ENCODE results near the gene CEP290. TPM values are rescaled to one million over a fixed set of nuclear protein-coding genes. Genes with fewer than 3 reads are reported as not detected.

CEP290 gene
- total RNA-seq, 2 donors from 2014 or later: 17.8 to 21.4 TPM

DNA sequence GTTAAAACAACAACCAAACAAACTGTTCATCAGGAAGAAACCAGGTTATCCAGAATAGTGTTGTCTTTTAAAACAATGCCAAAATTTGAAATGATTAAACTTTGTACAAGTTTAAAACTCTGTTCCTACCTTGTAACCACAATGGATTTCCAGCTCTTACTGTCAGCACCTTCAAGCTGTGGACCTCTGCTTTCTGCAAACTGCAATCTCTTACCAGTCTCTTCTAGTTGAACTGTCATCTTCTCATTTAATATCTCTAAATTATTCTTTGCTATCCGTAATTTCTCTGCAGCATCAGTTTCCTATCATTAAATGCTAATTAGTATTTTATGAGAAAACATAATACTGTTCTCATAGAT is 83.2 kb downstream of the CEP290 start:
- no peaks in the 10 kb centered on the region for H3K4me1 ChIP-seq (ENCODE audit: control insufficient read depth in 1 of 2, low read depth in 2 of 2)
- H3K4me3 ChIP-seq: no peak overlapping the region
- TF ChIP-seq, protein P1, sequence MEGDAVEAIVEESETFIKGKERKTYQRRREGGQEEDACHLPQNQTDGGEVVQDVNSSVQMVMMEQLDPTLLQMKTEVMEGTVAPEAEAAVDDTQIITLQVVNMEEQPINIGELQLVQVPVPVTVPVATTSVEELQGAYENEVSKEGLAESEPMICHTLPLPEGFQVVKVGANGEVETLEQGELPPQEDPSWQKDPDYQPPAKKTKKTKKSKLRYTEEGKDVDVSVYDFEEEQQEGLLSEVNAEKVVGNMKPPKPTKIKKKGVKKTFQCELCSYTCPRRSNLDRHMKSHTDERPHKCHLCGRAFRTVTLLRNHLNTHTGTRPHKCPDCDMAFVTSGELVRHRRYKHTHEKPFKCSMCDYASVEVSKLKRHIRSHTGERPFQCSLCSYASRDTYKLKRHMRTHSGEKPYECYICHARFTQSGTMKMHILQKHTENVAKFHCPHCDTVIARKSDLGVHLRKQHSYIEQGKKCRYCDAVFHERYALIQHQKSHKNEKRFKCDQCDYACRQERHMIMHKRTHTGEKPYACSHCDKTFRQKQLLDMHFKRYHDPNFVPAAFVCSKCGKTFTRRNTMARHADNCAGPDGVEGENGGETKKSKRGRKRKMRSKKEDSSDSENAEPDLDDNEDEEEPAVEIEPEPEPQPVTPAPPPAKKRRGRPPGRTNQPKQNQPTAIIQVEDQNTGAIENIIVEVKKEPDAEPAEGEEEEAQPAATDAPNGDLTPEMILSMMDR (IDR thresholded peaks at IDR 0.05): no peak
- no peak overlapping the region for H3K27ac ChIP-seq
- H3K27me3 ChIP-seq (replicated peaks; ENCODE audit: insufficient read depth): no peaks in the 10 kb centered on the region
- ATAC-seq (ENCODE audit: insufficient number of reproducible peaks, low FRiP score, low read depth): no peak
- no peaks in the 10 kb centered on the region for H3K9me3 ChIP-seq
- H3K36me3 ChIP-seq: no peaks in the 10 kb centered on the region
- DNase-seq (ENCODE audit: low spot score): no peak

DNA sequence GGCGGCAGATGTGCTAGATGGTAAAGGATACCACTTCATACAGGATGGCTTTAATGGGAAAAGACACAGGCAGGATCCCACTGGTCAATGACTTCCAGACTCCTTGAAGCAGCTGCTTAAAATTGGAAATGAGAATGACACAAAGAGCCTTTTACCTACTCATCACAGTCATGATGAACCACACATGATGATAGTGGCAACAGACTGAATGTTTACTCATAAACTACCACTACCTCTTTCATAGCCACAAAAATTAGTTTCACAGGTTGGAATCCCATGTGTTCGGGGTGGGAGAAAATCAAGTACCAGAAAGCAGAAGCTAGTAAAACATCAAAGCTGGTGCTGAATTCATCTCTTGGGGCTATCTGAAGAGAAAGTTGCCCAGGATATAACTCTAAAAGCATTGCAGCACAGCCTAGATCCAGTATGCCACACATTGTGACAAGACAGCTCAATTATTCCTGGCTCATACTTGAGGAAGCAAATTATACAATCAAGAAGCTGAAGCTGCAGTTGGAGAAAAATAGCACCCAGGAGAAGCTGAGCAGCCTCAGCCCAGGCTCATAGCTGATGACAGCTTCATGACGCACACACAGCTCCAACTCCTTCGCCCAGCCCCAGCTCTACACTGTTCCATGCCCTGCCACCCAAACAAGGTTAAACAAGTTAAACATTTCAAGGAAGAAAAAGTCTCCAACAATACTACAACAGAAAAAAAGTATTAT is 83.7 kb downstream of the CEP290 start:
- H3K27me3 ChIP-seq (replicated peaks; ENCODE audit: insufficient read depth): no peaks in the 10 kb centered on the region
- ATAC-seq (ENCODE audit: insufficient number of reproducible peaks, low FRiP score, low read depth) (no peak), DNase-seq (ENCODE audit: low spot score) (no peak)
- H3K27ac ChIP-seq: no peak overlapping the region
- H3K4me3 ChIP-seq: no peak overlapping the region
- H3K9me3 ChIP-seq: no peaks in the 10 kb centered on the region
- H3K4me1 ChIP-seq (ENCODE audit: control insufficient read depth in 1 of 2, low read depth in 2 of 2): no peaks in the 10 kb centered on the region
- TF ChIP-seq, protein P1 (IDR thresholded peaks at IDR 0.05): no peak
- H3K36me3 ChIP-seq: no peaks in the 10 kb centered on the region

DNA sequence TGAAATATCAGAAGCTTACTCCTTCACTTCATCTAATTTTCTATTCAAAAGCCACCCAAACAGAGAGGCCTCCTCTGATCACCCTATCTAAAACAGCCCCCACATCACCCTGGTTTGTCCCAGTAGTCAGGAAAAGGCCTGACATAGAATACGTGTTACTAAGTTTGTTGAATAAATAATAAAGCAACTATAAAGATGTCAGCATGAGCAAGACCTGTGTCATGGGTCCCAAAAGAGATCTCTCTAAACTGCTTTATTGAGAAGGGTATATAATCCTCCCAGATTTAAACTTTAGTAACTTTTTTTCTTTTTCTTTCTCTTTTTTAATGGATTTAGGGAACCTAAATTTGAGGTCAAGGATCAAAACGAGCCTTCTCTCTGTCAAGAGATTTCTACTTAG is 85.3 kb downstream of the CEP290 start:
- TF ChIP-seq, protein P1 (IDR thresholded peaks at IDR 0.05): no peak
- H3K27ac ChIP-seq: no peak overlapping the region
- ATAC-seq (ENCODE audit: insufficient number of reproducible peaks, low FRiP score, low read depth): no peak
- H3K9me3 ChIP-seq: no peaks in the 10 kb centered on the region
- no peak for DNase-seq (ENCODE audit: low spot score)
- no peaks in the 10 kb centered on the region for H3K36me3 ChIP-seq
- no peak overlapping the region for H3K4me3 ChIP-seq
- no peaks in the 10 kb centered on the region for H3K27me3 ChIP-seq (replicated peaks; ENCODE audit: insufficient read depth)
- no peaks in the 10 kb centered on the region for H3K4me1 ChIP-seq (ENCODE audit: control insufficient read depth in 1 of 2, low read depth in 2 of 2)

DNA sequence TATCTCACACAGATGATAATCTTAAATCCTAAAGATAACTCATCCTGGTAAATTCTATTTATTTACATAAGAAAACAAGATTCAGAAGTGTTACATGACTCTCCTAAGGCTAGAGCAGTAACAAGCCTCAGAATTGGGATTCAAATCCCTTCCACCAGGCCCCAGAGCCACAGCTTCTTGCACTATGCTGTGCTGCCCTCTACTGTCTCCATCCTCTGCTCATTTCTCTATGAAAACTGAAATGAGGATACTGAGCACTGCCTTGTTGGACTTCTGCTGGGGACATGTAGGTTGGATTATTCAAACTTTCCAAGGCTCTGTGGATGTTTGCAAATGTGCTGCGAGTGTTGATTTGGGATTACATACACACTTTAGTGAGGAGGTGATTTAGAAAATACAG is 89.2 kb downstream of the CEP290 start:
- H3K36me3 ChIP-seq: peaks cover 4% of the 10 kb centered on the region
- no peak overlapping the region for H3K4me3 ChIP-seq
- no peak for DNase-seq (ENCODE audit: low spot score)
- no peak overlapping the region for H3K27ac ChIP-seq
- no peaks in the 10 kb centered on the region for H3K4me1 ChIP-seq (ENCODE audit: control insufficient read depth in 1 of 2, low read depth in 2 of 2)
- TF ChIP-seq, protein P1 (IDR thresholded peaks at IDR 0.05): no peak
- no peaks in the 10 kb centered on the region for H3K9me3 ChIP-seq
- no peak for ATAC-seq (ENCODE audit: insufficient number of reproducible peaks, low FRiP score, low read depth)
- no peaks in the 10 kb centered on the region for H3K27me3 ChIP-seq (replicated peaks; ENCODE audit: insufficient read depth)

DNA sequence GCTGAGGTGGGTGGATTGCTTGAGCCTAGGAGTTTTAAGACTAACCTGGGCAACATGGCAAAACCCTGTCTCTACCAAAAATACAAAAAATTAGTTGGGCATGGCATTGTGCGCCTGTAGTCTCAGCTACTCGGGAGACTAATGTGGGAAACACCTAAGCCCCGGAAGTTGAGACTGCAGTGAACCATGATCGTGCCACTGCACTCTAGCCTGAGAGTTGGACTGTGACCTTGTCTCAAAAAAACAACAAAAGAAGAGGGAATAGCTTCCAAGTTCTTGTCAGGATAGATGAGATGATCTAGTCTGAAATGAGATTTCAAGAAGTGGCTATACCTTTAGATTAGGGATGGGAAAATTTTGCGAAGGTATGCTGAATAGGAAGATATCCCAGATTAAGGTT is 97.9 kb downstream of the CEP290 start:
- ATAC-seq (ENCODE audit: insufficient number of reproducible peaks, low FRiP score, low read depth) (no peak), DNase-seq (ENCODE audit: low spot score) (no peak)
- H3K27me3 ChIP-seq (replicated peaks; ENCODE audit: insufficient read depth): no peaks in the 10 kb centered on the region
- peaks cover 0 to 18% of the 10 kb centered on the region in 2 donors for H3K4me1 ChIP-seq (ENCODE audit: control insufficient read depth in 1 of 2, low read depth in 2 of 2)
- H3K4me3 ChIP-seq: no peak overlapping the region
- H3K27ac ChIP-seq: no peak overlapping the region
- no peaks in the 10 kb centered on the region for H3K9me3 ChIP-seq
- H3K36me3 ChIP-seq: peaks cover 41% of the 10 kb centered on the region
- TF ChIP-seq, protein P1 (IDR thresholded peaks at IDR 0.05): no peak

All from thoracic aorta (tissue), 2 donors.